CD4-positive, CD25-positive, alpha-beta regulatory T cell (primary cell): ENCODE results near the gene ACTA1. TPM values are rescaled to one million over a fixed set of nuclear protein-coding genes. Genes with fewer than 3 reads are reported as not detected.
A peak's percentile ranks its signal among the peaks of the same experiment; 100 is the strongest.

Experiments used
- ATAC-seq, 2 donors: fragments of 150-1000 bp; cut with Tn5 transposase; one replicate each; pipeline ENCODE4 v1.10.0; 2021; ENCODE audit warnings: low read depth in 2 of 2, moderate number of reproducible peaks in 2 of 2, moderate library complexity in 1 of 2
- DNase-seq, 3 donors: peaks; one replicate each; pipeline versions ENCODE4 v3.0.0 to v3.0.0-alpha.2; 2012 to 2022; ENCODE audit warnings: mixed read lengths in 1 of 3
- H3K27ac ChIP-seq: one replicate; pipeline ENCODE4 v1.7.0; 2013; ENCODE audit warnings: mild to moderate bottlenecking, low read length; ENCODE audit not compliant: insufficient read depth, poor library complexity, severe bottlenecking
- H3K27me3 ChIP-seq: one replicate; pipeline ENCODE4 v1.7.0; 2013; ENCODE audit warnings: low read length; ENCODE audit not compliant: control insufficient read depth, insufficient read depth
- H3K36me3 ChIP-seq: one replicate; pipeline ENCODE4 v1.7.0; 2013; ENCODE audit warnings: mild to moderate bottlenecking, low read length, moderate library complexity; ENCODE audit not compliant: control insufficient read depth, insufficient read depth
- H3K4me1 ChIP-seq: 2 replicates; pipeline ENCODE4 v1.7.0; 2013; ENCODE audit warnings: mild to moderate bottlenecking, low read length; ENCODE audit not compliant: insufficient read depth, control insufficient read depth, poor library complexity, severe bottlenecking
- H3K4me3 ChIP-seq: one replicate; pipeline ENCODE4 v1.7.0; 2013; ENCODE audit warnings: low read depth, mild to moderate bottlenecking, low read length, moderate library complexity
- H3K9me3 ChIP-seq, 2 experiments: 1 replicate in 1 of 2; 2 replicates in 1 of 2; pipeline ENCODE4 v1.7.0; 2013; ENCODE audit warnings: low read length in 2 of 2, mild to moderate bottlenecking in 1 of 2, moderate library complexity in 1 of 2; ENCODE audit not compliant: control insufficient read depth in 2 of 2
- H3K27ac Mint-ChIP-seq, 3 donors: one replicate each; pipeline ENCODE4 v1.8.0; 2020 to 2022; ENCODE audit warnings: mild to moderate bottlenecking in 3 of 3, mixed read lengths in 3 of 3, moderate library complexity in 2 of 3
- H3K27me3 Mint-ChIP-seq: one replicate; pipeline ENCODE4 v1.8.0; 2022; ENCODE audit warnings: mild to moderate bottlenecking, mixed read lengths
- H3K36me3 Mint-ChIP-seq: one replicate; pipeline ENCODE4 v1.8.0; 2020; ENCODE audit warnings: mixed read lengths
- H3K4me1 Mint-ChIP-seq, 4 donors: one replicate each; pipeline ENCODE4 v1.8.0; 2020 to 2022; ENCODE audit warnings: mixed read lengths in 4 of 4, mild to moderate bottlenecking in 1 of 4
- H3K4me3 Mint-ChIP-seq, 4 donors: one replicate each; pipeline ENCODE4 v1.8.0; 2020 to 2022; ENCODE audit warnings: mild to moderate bottlenecking in 4 of 4, mixed read lengths in 4 of 4, moderate library complexity in 3 of 4
- H3K9me3 Mint-ChIP-seq, 7 donors: one replicate each; pipeline ENCODE4 v1.8.0; 2020 to 2022; ENCODE audit warnings: mixed read lengths in 7 of 7, mild to moderate bottlenecking in 3 of 7, moderate library complexity in 2 of 7
- polyA plus RNA-seq, 4 donors: library from polyadenylated mRNA; unstranded; fragments of 300-500 nt; fragmentation: Illumina TruSeq; gene quantifications; one replicate each; pipeline ENCODE4 v1.2.3, GENCODE V29; 2021
- total RNA-seq: library from RNA; stranded (reverse); gene quantifications from one replicate; pipeline ENCODE4 v1.2.3, GENCODE V29; 2022

The ACTA1 gene
- total and polyA plus RNA-seq, 5 donors from 2014 or later, result not detected

GRCh38 chr1:229438021-229438420 lies 4.1 kb upstream of the ACTA1 start:
- Histone ChIP-seq H3K9me3 (no peaks in the 10 kb centered on the region), H3K27ac (no peak overlapping the region), H3K4me1 (peaks cover 5% of the 10 kb centered on the region), H3K36me3 (peaks cover 29% of the 10 kb centered on the region), H3K4me3 (no peak overlapping the region), H3K27me3 (peaks cover 8% of the 10 kb centered on the region)
- Mint-ChIP-seq H3K27ac (peak overlapping the region in 2 of 3 donors; percentile 24 to 32), H3K4me1 (peaks cover 0 to 14% (median 9%) of the 10 kb centered on the region in 4 donors), H3K36me3 (peaks cover 28% of the 10 kb centered on the region), H3K27me3 (peaks cover 25% of the 10 kb centered on the region), H3K4me3 (no peak overlapping the region), H3K9me3 (peaks cover 0 to 2% (median 0%) of the 10 kb centered on the region in 7 donors)
- DNase-seq (no peak), ATAC-seq (no peak)

GRCh38 chr1:229437443-229437842 lies 3.5 kb upstream of the ACTA1 start:
- Histone ChIP-seq H3K4me3 (no peak overlapping the region), H3K27ac (no peak overlapping the region), H3K9me3 (no peaks in the 10 kb centered on the region), H3K4me1 (peaks cover 5% of the 10 kb centered on the region), H3K27me3 (peaks cover 10% of the 10 kb centered on the region), H3K36me3 (peaks cover 26% of the 10 kb centered on the region)
- H3K4me1 Mint-ChIP-seq, result peaks cover 0 to 18% (median 9%) of the 10 kb centered on the region in 4 donors
- peaks cover 28% of the 10 kb centered on the region for H3K27me3 Mint-ChIP-seq
- H3K4me3 Mint-ChIP-seq, result no peak overlapping the region
- peaks cover 0 to 2% (median 0%) of the 10 kb centered on the region in 7 donors for H3K9me3 Mint-ChIP-seq
- H3K27ac Mint-ChIP-seq, result peak overlapping the region in 1 of 3 donors; percentile 24
- no peak for DNase-seq
- peaks cover 28% of the 10 kb centered on the region for H3K36me3 Mint-ChIP-seq
- ATAC-seq, result no peak

- ATAC-seq (no peak), DNase-seq (no peak)
- Mint-ChIP-seq H3K36me3 (peaks cover 18% of the 10 kb centered on the region), H3K9me3 (peaks cover 0 to 2% (median 0%) of the 10 kb centered on the region in 7 donors), H3K27me3 (peaks cover 40% of the 10 kb centered on the region), H3K4me1 (peaks cover 3 to 23% (median 9%) of the 10 kb centered on the region in 4 donors), H3K27ac (no peak overlapping the region), H3K4me3 (no peak overlapping the region)
- H3K27me3 ChIP-seq, result peaks cover 14% of the 10 kb centered on the region
- peaks cover 16% of the 10 kb centered on the region for H3K4me1 ChIP-seq
- H3K9me3 ChIP-seq, result no peaks in the 10 kb centered on the region
- no peak overlapping the region for H3K27ac ChIP-seq
- H3K4me3 ChIP-seq, result no peak overlapping the region
- H3K36me3 ChIP-seq, result peaks cover 14% of the 10 kb centered on the region
Observed at GRCh38 chr1:229436201-229436600, 2.3 kb upstream of the ACTA1 start.

GRCh38 chr1:229434641-229435051 lies 752 bp upstream of the ACTA1 start:
- Histone ChIP-seq H3K4me1 (peaks cover 22% of the 10 kb centered on the region), H3K27ac (no peak overlapping the region), H3K9me3 (no peaks in the 10 kb centered on the region), H3K27me3 (peaks cover 27% of the 10 kb centered on the region), H3K36me3 (peaks cover 1% of the 10 kb centered on the region), H3K4me3 (no peak overlapping the region)
- Mint-ChIP-seq H3K27ac (no peak overlapping the region), H3K4me3 (no peak overlapping the region), H3K36me3 (peaks cover 5% of the 10 kb centered on the region), H3K4me1 (peaks cover 5 to 27% (median 7%) of the 10 kb centered on the region in 4 donors), H3K9me3 (peaks cover 0 to 2% (median 0%) of the 10 kb centered on the region in 7 donors), H3K27me3 (peaks cover 52% of the 10 kb centered on the region)
- no peak for DNase-seq
- ATAC-seq, result no peak

GRCh38 chr1:229433364-229434004 lies 410 bp downstream of the ACTA1 start:
- peak overlapping the region in 1 of 4 donors; percentile 67 for H3K4me3 Mint-ChIP-seq
- H3K27ac Mint-ChIP-seq, result no peak overlapping the region
- peaks cover 22% of the 10 kb centered on the region for H3K4me1 ChIP-seq

GRCh38 chr1:229432905-229433304 lies 989 bp downstream of the ACTA1 start:
- Mint-ChIP-seq H3K4me1 (peaks cover 5 to 27% (median 7%) of the 10 kb centered on the region in 4 donors), H3K9me3 (peaks cover 0 to 2% (median 0%) of the 10 kb centered on the region in 7 donors), H3K36me3 (no peaks in the 10 kb centered on the region), H3K4me3 (no peak overlapping the region), H3K27ac (no peak overlapping the region), H3K27me3 (peaks cover 66% of the 10 kb centered on the region)
- Histone ChIP-seq H3K36me3 (no peaks in the 10 kb centered on the region), H3K27ac (no peak overlapping the region), H3K4me3 (no peak overlapping the region), H3K4me1 (peaks cover 22% of the 10 kb centered on the region), H3K27me3 (peaks cover 32% of the 10 kb centered on the region), H3K9me3 (no peaks in the 10 kb centered on the region)
- ATAC-seq, result no peak
- DNase-seq, result no peak

More at GRCh38 chr1:229433364-229434004, 410 bp downstream of the ACTA1 start:
- Histone ChIP-seq H3K36me3 (no peaks in the 10 kb centered on the region), H3K4me3 (no peak overlapping the region), H3K27ac (no peak overlapping the region), H3K9me3 (no peaks in the 10 kb centered on the region), H3K27me3 (peaks cover 32% of the 10 kb centered on the region)
- H3K9me3 Mint-ChIP-seq, result peaks cover 0 to 2% (median 0%) of the 10 kb centered on the region in 7 donors
- ATAC-seq (no peak), DNase-seq (no peak)
- H3K36me3 Mint-ChIP-seq, result peaks cover 5% of the 10 kb centered on the region
- peaks cover 5 to 27% (median 7%) of the 10 kb centered on the region in 4 donors for H3K4me1 Mint-ChIP-seq
- H3K27me3 Mint-ChIP-seq, result peaks cover 60% of the 10 kb centered on the region

- H3K36me3 Mint-ChIP-seq, result no peaks in the 10 kb centered on the region
- Histone ChIP-seq H3K4me1 (peaks cover 22% of the 10 kb centered on the region), H3K27me3 (peaks cover 32% of the 10 kb centered on the region), H3K9me3 (no peaks in the 10 kb centered on the region), H3K4me3 (no peak overlapping the region), H3K36me3 (no peaks in the 10 kb centered on the region), H3K27ac (no peak overlapping the region)
- DNase-seq (no peak), ATAC-seq (no peak)
- H3K27me3 Mint-ChIP-seq, result peaks cover 74% of the 10 kb centered on the region
- H3K4me3 Mint-ChIP-seq, result peak overlapping the region in 2 of 4 donors; percentile 83 to 84
- H3K4me1 Mint-ChIP-seq, result peaks cover 5 to 27% (median 7%) of the 10 kb centered on the region in 4 donors
- peaks cover 0 to 2% (median 0%) of the 10 kb centered on the region in 7 donors for H3K9me3 Mint-ChIP-seq
- H3K27ac Mint-ChIP-seq, result no peak overlapping the region
Observed at GRCh38 chr1:229432116-229432461, 1.8 kb downstream of the ACTA1 start.
